Heart left ventricle (tissue), 13 donors: Measurements from ENCODE around the gene DIS3L2.

Experiments
- CTCF ChIP-seq, 12 donors: fragments of 200-600 bp; sonication (generic) in 4 of 12; IDR thresholded peaks; one replicate each; pipeline versions ENCODE4 v1.5.0 to v1.8.0; 2018 to 2022; ENCODE audit warnings: antibody characterized with exemption in 12 of 12, mild to moderate bottlenecking in 5 of 12
- POLR2A ChIP-seq, 2 donors: fragments of 450-650 bp; IDR thresholded peaks; one replicate each; pipeline ENCODE4 v1.6.1; 2017; ENCODE audit warnings: antibody characterized with exemption in 2 of 2, mild to moderate bottlenecking in 2 of 2, moderate library complexity in 2 of 2
- donor health status: ischemic (EF 13 %, LVEDD 7.1; RV severe dilation, severe dysfunction).
- donor health status: DM: no; HTN: yes; CAD: no.
- donor health status: DM: no; HTN: no; CAD: no.
- donor health status: ischemic (EF 25% LVEDD 6.9; RV normal size, moderate dysfunction).
- donor health status: ischemic (EF 25% LVEDD 5.7; RV mildly dilated, moderate dysfunction).
- donor health status: ischemic (EF 35%, LVEDD 5.7; RV mildly dilated, moderate dysfunction).
- donor health status: nonischemic (EF 11% LVEDD 7.7; RV severe dilation, severe dysfunction).
- donor health status: DM: yes; HTN: yes; CAD: no.
- donor health status: PGD.
- donor health status: ischemic (EF 29% LVEDD 5.4; RV normal size, mild dysfunction).
- donor health status: nonischemic (EF 23%, LVEDD 6.1; RV moderate dilation, normal function).

GRCh38 chr2:232028071-232028470 is 66.6 kb downstream of the DIS3L2 start:
- TF ChIP-seq CTCF (IDR thresholded peaks at IDR 0.05) (no peak), POLR2A (IDR thresholded peaks at IDR 0.05) (no peak)
